ENCODE results near the gene NAGA.

DNA sequence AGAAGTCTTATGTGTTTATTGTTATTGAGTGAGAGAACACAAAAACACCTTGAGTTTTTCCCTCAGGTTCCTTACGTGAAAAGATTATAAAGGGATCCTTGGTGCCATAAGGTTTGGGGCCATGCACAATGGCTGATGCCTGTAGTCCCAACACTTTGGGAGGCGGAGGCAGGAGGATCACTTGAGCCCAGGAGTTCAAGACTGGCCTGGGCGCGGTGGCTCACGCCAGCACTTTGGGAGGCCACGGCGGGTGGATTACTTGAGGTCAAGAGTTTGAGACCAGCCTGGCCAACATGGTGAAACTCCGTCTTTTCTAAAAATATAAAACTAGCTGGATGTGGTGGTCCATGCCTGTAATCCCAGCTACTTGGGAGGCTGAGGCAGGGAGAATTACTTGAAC lies 14.3 kb upstream of the NAGA start:
- TF ChIP-seq, protein P1, sequence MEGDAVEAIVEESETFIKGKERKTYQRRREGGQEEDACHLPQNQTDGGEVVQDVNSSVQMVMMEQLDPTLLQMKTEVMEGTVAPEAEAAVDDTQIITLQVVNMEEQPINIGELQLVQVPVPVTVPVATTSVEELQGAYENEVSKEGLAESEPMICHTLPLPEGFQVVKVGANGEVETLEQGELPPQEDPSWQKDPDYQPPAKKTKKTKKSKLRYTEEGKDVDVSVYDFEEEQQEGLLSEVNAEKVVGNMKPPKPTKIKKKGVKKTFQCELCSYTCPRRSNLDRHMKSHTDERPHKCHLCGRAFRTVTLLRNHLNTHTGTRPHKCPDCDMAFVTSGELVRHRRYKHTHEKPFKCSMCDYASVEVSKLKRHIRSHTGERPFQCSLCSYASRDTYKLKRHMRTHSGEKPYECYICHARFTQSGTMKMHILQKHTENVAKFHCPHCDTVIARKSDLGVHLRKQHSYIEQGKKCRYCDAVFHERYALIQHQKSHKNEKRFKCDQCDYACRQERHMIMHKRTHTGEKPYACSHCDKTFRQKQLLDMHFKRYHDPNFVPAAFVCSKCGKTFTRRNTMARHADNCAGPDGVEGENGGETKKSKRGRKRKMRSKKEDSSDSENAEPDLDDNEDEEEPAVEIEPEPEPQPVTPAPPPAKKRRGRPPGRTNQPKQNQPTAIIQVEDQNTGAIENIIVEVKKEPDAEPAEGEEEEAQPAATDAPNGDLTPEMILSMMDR (IDR thresholded peaks at IDR 0.05), result no peak
- no peak for TF ChIP-seq POLR2A (IDR thresholded peaks at IDR 0.05)

All from adrenal gland (tissue), 5 donors.